B cell (primary cell): ENCODE data around the gene RUFY1. TPM values are rescaled to one million over a fixed set of nuclear protein-coding genes. Genes with fewer than 3 reads are reported as not detected.
"Not testable (repeated sequence)": the region's sequence is repeated elsewhere in the genome, so short reads cannot be mapped to it uniquely, and the experiment has no call there.

Source experiments
- ATAC-seq: fragments of 200-7000 bp; cut with Tn5 transposase; one replicate; pipeline ENCODE4 v1.10.0; 2021; ENCODE audit warnings: low read depth, mild to moderate bottlenecking, moderate number of reproducible peaks, moderate library complexity
- CTCF ChIA-PET: fragments of 350-600 bp; sonication (Branson Sonifier 250); formaldehyde crosslinking; loops from one replicate; lab custom pipeline; 2021; ENCODE audit warnings: antibody characterized with exemption, inconsistent platforms; lab: Charles Lee
- POLR2A ChIA-PET: fragments of 350-600 bp; sonication (Branson Sonifier 250); formaldehyde crosslinking; loops from one replicate; lab custom pipeline; 2021; ENCODE audit warnings: antibody characterized with exemption; lab: Charles Lee
- DNase-seq: peaks from one replicate; pipeline ENCODE4 v3.0.0; 2013
- H2AFZ ChIP-seq: 2 replicates; pipeline ENCODE4 v1.6.1; 2012; ENCODE audit warnings: mild to moderate bottlenecking, low read depth, low read length; ENCODE audit not compliant: insufficient read depth, poor library complexity, severe bottlenecking
- H3K27ac ChIP-seq, 2 donors: 1 replicate in 1 of 2; 2 replicates in 1 of 2; pipeline ENCODE4 v1.5.1; 2012 to 2013; ENCODE audit warnings: low read length in 2 of 2, mild to moderate bottlenecking in 2 of 2, moderate library complexity in 1 of 2
- H3K27me3 ChIP-seq, 4 experiments: fragments of 200-600 bp in 1 of 4; sonication (generic) in 1 of 4; replicated peaks in 1 of 4; 1 replicate in 2 of 4; 2 replicates in 2 of 4; pipeline versions ENCODE4 v1.6.1 to v1.7.0; 2013 to 2016; ENCODE audit warnings: low read length in 3 of 4, mild to moderate bottlenecking in 2 of 4, mixed read lengths in 1 of 4, moderate library complexity in 1 of 4; ENCODE audit not compliant: insufficient read depth in 4 of 4, control insufficient read depth in 3 of 4; ENCODE audit errors: control extremely low read depth in 1 of 4
- H3K36me3 ChIP-seq, 2 experiments: replicated peaks in 1 of 2; 1 replicate in 1 of 2; 2 replicates in 1 of 2; pipeline versions ENCODE4 v1.6.1 to v1.7.1; 2013; ENCODE audit warnings: low read length in 1 of 2; ENCODE audit not compliant: insufficient read depth in 2 of 2, control insufficient read depth in 1 of 2; ENCODE audit errors: control extremely low read depth in 1 of 2, extremely low read depth in 1 of 2
- H3K4me1 ChIP-seq, 2 donors: fragments of 200-600 bp in 1 of 2; sonication (generic) in 1 of 2; 1 replicate in 1 of 2; 2 replicates in 1 of 2; pipeline versions ENCODE4 v1.5.1 to v1.6.1; 2013 to 2017; ENCODE audit warnings: low read length in 2 of 2; ENCODE audit not compliant: control insufficient read depth in 2 of 2, insufficient read depth in 2 of 2
- H3K4me2 ChIP-seq: replicated peaks from 2 replicates; pipeline ENCODE3; 2012; ENCODE audit warnings: mild to moderate bottlenecking, low read depth, low read length; ENCODE audit not compliant: poor library complexity, severe bottlenecking
- H3K4me3 ChIP-seq, 5 experiments: fragments of 200-600 bp in 1 of 5; sonication (generic) in 1 of 5; 1 replicate in 3 of 5; 2 replicates in 2 of 5; pipeline versions ENCODE4 v1.5.1 to v1.7.0; 2011 to 2016; ENCODE audit warnings: low read length in 4 of 5, mild to moderate bottlenecking in 4 of 5, low read depth in 2 of 5, control low read depth in 1 of 5, moderate library complexity in 1 of 5; ENCODE audit not compliant: insufficient read depth in 1 of 5; ENCODE audit errors: control extremely low read depth in 1 of 5, extremely low read depth in 1 of 5
- H3K79me2 ChIP-seq: fragments of 200-600 bp; sonication (generic); one replicate; pipeline ENCODE4 v1.6.0; 2016; ENCODE audit warnings: low read length; ENCODE audit not compliant: control insufficient read depth, insufficient read depth
- H3K9ac ChIP-seq: fragments of 200-600 bp; sonication (generic); 2 replicates; pipeline ENCODE4 v1.6.1; 2017; ENCODE audit warnings: mild to moderate bottlenecking, low read length, moderate library complexity
- H3K9me3 ChIP-seq, 3 donors: one replicate each; pipeline versions ENCODE4 v1.6.1 to v1.7.1; 2013; ENCODE audit warnings: low read length in 2 of 3; ENCODE audit not compliant: control insufficient read depth in 2 of 3, insufficient read depth in 1 of 3; ENCODE audit errors: control extremely low read depth in 1 of 3
- H4K20me1 ChIP-seq: 2 replicates; pipeline ENCODE4 v1.6.0; 2012; ENCODE audit warnings: mild to moderate bottlenecking, low read length; ENCODE audit not compliant: insufficient read depth, control insufficient read depth, poor library complexity, severe bottlenecking
- H3K27ac Mint-ChIP-seq: one replicate; pipeline ENCODE4 v1.8.0; 2021; ENCODE audit warnings: mixed read lengths
- H3K27me3 Mint-ChIP-seq: one replicate; pipeline ENCODE4 v1.8.0; 2021; ENCODE audit warnings: mixed read lengths
- H3K4me1 Mint-ChIP-seq: one replicate; pipeline ENCODE4 v1.8.0; 2021; ENCODE audit warnings: mixed read lengths
- H3K4me3 Mint-ChIP-seq: one replicate; pipeline ENCODE4 v1.8.0; 2021; ENCODE audit warnings: mixed read lengths
- H3K9me3 Mint-ChIP-seq: one replicate; pipeline ENCODE4 v1.8.0; 2022; ENCODE audit warnings: mixed read lengths; ENCODE audit not compliant: insufficient read depth
- CTCF ChIP-seq: fragments of 200-600 bp; IDR thresholded peaks from one replicate; pipeline ENCODE4 v1.8.0; 2022; ENCODE audit warnings: antibody characterized with exemption, mild to moderate bottlenecking
- EZH2 ChIP-seq: IDR thresholded peaks from 2 replicates; pipeline ENCODE4 v1.6.1; 2012; ENCODE audit warnings: borderline replicate concordance, low read depth, mild to moderate bottlenecking, moderate library complexity, low read length; ENCODE audit not compliant: insufficient read depth, poor library complexity, severe bottlenecking
- WGBS: methylation state at CpG from one replicate; pipeline ENCODE4 v1.1.5; 2013; ENCODE audit warnings: missing lambda C conversion rate; ENCODE audit not compliant: insufficient coverage; 5-methylcytosine and 5-hydroxymethylcytosine counted together
- intact Hi-C: fragments of 100-400 bp; cut with micrococcal nuclease; formaldehyde crosslinking; loops from one replicate; pipeline ENCODE4 v1.10.0; 2022
- polyA plus RNA-seq: library from polyadenylated mRNA; depleted of rRNA; stranded (reverse); fragments of >200 nt; gene quantifications from 2 replicates; pipeline ENCODE4 v1.2.3, GENCODE V29; 2012
- total RNA-seq, 2 donors: library from RNA; stranded (reverse); fragments of 120-200 nt in 1 of 2; gene quantifications; 1 replicate in 1 of 2; 2 replicates in 1 of 2; pipeline versions ENCODE4 v1.2.3 to v1.2.4, GENCODE V29; 2013 to 2022

The RUFY1 gene
- total and polyA plus RNA-seq, 2 donors (not counting 1 experiment from before 2014, with no cell fraction given): 38.5 to 99.8 TPM

GRCh38 chr5:179644766-179645165, 94.4 kb downstream of the RUFY1 start:
- H3K9me3 Mint-ChIP-seq, intact Hi-C loops: not testable (repeated sequence)
- WGBS: 83% methylated on average over 2 of the region's 5 CpGs

GRCh38 chr5:179648410-179648809, 98.1 kb downstream of the RUFY1 start:
- no peak overlapping the region for H3K4me3 ChIP-seq
- ChIA-PET CTCF (no interaction called here), POLR2A (no interaction called here)
- H4K20me1 ChIP-seq: no peaks in the 10 kb centered on the region
- DNase-seq: no peak
- H2AFZ ChIP-seq: no peak overlapping the region
- no peaks in the 10 kb centered on the region for H3K27me3 ChIP-seq
- H3K9ac ChIP-seq: no peak overlapping the region
- no peaks in the 10 kb centered on the region for H3K4me1 ChIP-seq
- TF ChIP-seq EZH2 (no peak), CTCF (no peak)
- no peak overlapping the region for H3K27ac ChIP-seq
- 86% methylated on average over 2 of the region's 9 CpGs for WGBS
- intact Hi-C loops: no loop called here
- no peaks in the 10 kb centered on the region for H3K4me1 Mint-ChIP-seq
- peaks cover 0 to 5% (median 0%) of the 10 kb centered on the region in 3 donors for H3K9me3 ChIP-seq
- H3K9me3 Mint-ChIP-seq: no peaks in the 10 kb centered on the region
- H3K4me3 Mint-ChIP-seq: no peak overlapping the region
- H3K36me3 ChIP-seq: no peaks in the 10 kb centered on the region
- ATAC-seq: no peak
- H3K4me2 ChIP-seq: no peak overlapping the region
- no peaks in the 10 kb centered on the region for H3K79me2 ChIP-seq
- H3K27ac Mint-ChIP-seq: no peak overlapping the region
- H3K27me3 Mint-ChIP-seq: peaks cover 5% of the 10 kb centered on the region

More at GRCh38 chr5:179644766-179645165, 94.4 kb downstream of the RUFY1 start:
- H3K27me3 Mint-ChIP-seq, H3K9me3 ChIP-seq, H4K20me1 ChIP-seq, H3K27me3 ChIP-seq, H3K79me2 ChIP-seq, ATAC-seq, H3K4me2 ChIP-seq, H3K27ac Mint-ChIP-seq, H3K4me3 ChIP-seq, POLR2A ChIA-PET, H2AFZ ChIP-seq, H3K36me3 ChIP-seq, H3K27ac ChIP-seq, H3K4me3 Mint-ChIP-seq, DNase-seq, H3K4me1 ChIP-seq, H3K4me1 Mint-ChIP-seq, H3K9ac ChIP-seq, CTCF ChIA-PET: not testable (repeated sequence)

GRCh38 chr5:179649166-179649703, 98.9 kb downstream of the RUFY1 start:
- 100% methylated on average over 2 of the region's 10 CpGs for WGBS

More at GRCh38 chr5:179649166-179649703, 98.9 kb downstream of the RUFY1 start:
- H3K36me3 ChIP-seq, H3K4me2 ChIP-seq, H3K9me3 Mint-ChIP-seq, POLR2A ChIA-PET, H3K4me1 Mint-ChIP-seq, H3K4me3 Mint-ChIP-seq, H3K4me3 ChIP-seq, H3K27me3 ChIP-seq, intact Hi-C loops, H3K27ac ChIP-seq, H3K27ac Mint-ChIP-seq, DNase-seq, CTCF ChIA-PET, ATAC-seq, H4K20me1 ChIP-seq, H3K79me2 ChIP-seq, H3K9me3 ChIP-seq, H2AFZ ChIP-seq, H3K9ac ChIP-seq, H3K4me1 ChIP-seq, H3K27me3 Mint-ChIP-seq: not testable (repeated sequence)
